ENCODE measurements around the gene LITAF. TPM values are rescaled to one million over a fixed set of nuclear protein-coding genes. Genes with fewer than 3 reads are reported as not detected.

The LITAF gene
- total RNA-seq, 4 donors from 2014 or later: 101 to 136 (median 112) TPM

GRCh38 chr16:11536104-11536866, 50.4 kb downstream of the LITAF start:
- TF ChIP-seq CTCF (IDR thresholded peaks at IDR 0.05) (no peak), POLR2A (IDR thresholded peaks at IDR 0.05) (no peak)
- Histone ChIP-seq H3K36me3 (no peaks in the 10 kb centered on the region), H3K27ac (no peak overlapping the region), H3K4me1 (peaks cover 0 to 5% of the 10 kb centered on the region in 2 donors), H3K4me3 (replicated peaks in 1 of 3) (no peak overlapping the region), H3K27me3 (no peaks in the 10 kb centered on the region), H3K9me3 (no peaks in the 10 kb centered on the region)
- no peak for DNase-seq
- 94 to 95% methylated on average over 14 to 15 of the region's 15 CpGs for WGBS, 2 donors
- intact Hi-C loops (cut with DNase I): loop anchor here (10.0 kb wide), 1 partner anchor 131 kb away; no protein-coding TSS in a partner anchor

GRCh38 chr16:11535494-11535893, 51.2 kb downstream of the LITAF start:
- Histone ChIP-seq H3K4me3 (replicated peaks in 1 of 3) (no peak overlapping the region), H3K36me3 (no peaks in the 10 kb centered on the region), H3K9me3 (no peaks in the 10 kb centered on the region), H3K4me1 (peaks cover 0 to 5% of the 10 kb centered on the region in 2 donors), H3K27ac (no peak overlapping the region), H3K27me3 (no peaks in the 10 kb centered on the region)
- no peak for DNase-seq
- intact Hi-C loops (cut with DNase I): loop anchor here (10.0 kb wide), 1 partner anchor 131 kb away; no protein-coding TSS in a partner anchor
- 74 to 80% methylated on average over 11 of the region's 11 CpGs for WGBS, 2 donors
- TF ChIP-seq CTCF (IDR thresholded peaks at IDR 0.05) (no peak), POLR2A (IDR thresholded peaks at IDR 0.05) (no peak)

- Histone ChIP-seq H3K27ac (no peak overlapping the region), H3K27me3 (no peaks in the 10 kb centered on the region), H3K4me1 (peaks cover 0 to 5% of the 10 kb centered on the region in 2 donors), H3K36me3 (no peaks in the 10 kb centered on the region), H3K4me3 (replicated peaks in 1 of 3) (no peak overlapping the region), H3K9me3 (no peaks in the 10 kb centered on the region)
- 44 to 59% methylated on average over 2 of the region's 2 CpGs for WGBS, 2 donors
- DNase-seq: peak in 1 of 2 donors; percentile 28
- intact Hi-C loops (cut with DNase I): loop anchor here (10.0 kb wide), 1 partner anchor 129 kb away; no protein-coding TSS in a partner anchor
- TF ChIP-seq POLR2A (IDR thresholded peaks at IDR 0.05) (no peak), CTCF (IDR thresholded peaks at IDR 0.05) (no peak)
Measured at GRCh38 chr16:11534262-11534661, 52.5 kb downstream of the LITAF start.

DNA sequence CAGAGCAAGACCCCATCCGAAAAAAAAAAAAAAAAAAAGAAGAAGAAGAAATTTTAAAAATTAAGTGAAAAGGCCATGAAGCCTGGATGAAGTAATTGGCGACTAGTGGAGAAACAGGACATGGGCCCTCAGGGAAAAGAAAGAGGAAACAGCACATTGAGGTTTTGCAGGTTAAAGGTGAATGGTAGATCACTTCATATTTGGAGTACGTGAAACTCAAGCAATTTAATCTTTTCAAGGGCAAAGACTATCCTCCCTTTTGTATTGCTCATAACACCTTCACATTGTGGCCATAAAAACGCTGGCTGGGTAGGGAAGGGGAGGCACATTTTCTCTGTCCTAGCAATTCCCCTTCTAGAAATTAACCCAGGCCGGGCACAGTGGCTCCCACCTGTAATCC, 53.1 kb downstream of the LITAF start:
- intact Hi-C loops (cut with DNase I): loop anchor here (10.0 kb wide), 1 partner anchor 129 kb away; no protein-coding TSS in a partner anchor
- H3K27ac ChIP-seq: no peak overlapping the region
- TF ChIP-seq CTCF (IDR thresholded peaks at IDR 0.05): no peak
- no peak for TF ChIP-seq POLR2A (IDR thresholded peaks at IDR 0.05)
- 86 to 88% methylated on average over 5 of the region's 5 CpGs for WGBS, 2 donors
- H3K4me3 ChIP-seq (replicated peaks in 1 of 3): no peak overlapping the region
- no peaks in the 10 kb centered on the region for H3K27me3 ChIP-seq
- no peaks in the 10 kb centered on the region for H3K9me3 ChIP-seq
- peaks cover 0 to 5% of the 10 kb centered on the region in 2 donors for H3K4me1 ChIP-seq
- no peaks in the 10 kb centered on the region for H3K36me3 ChIP-seq
- no peak for DNase-seq
